K562 (cell line): ENCODE results near the gene MYO5C. TPM values are rescaled to one million over a fixed set of nuclear protein-coding genes. Genes with fewer than 3 reads are reported as not detected.

Experiments
- ATAC-seq: fragments of 200-7000 bp; cut with Tn5 transposase; 3 replicates; pipeline ENCODE4 v1.9.1; 2020; ENCODE audit warnings: moderate library complexity
- BruUV-seq: library from RNA; stranded (reverse); fragments of 400-500 nt; replicated peaks from 2 replicates; lab custom pipeline; 2021; lab: Mats Ljungman, UMichigan
- CTCF ChIA-PET: fragments of 300-600 bp; formaldehyde crosslinking; extraction: SDS; loops from one replicate; lab custom pipeline; 2021; ENCODE audit warnings: low intra/inter-chr PET ratio; lab: Yijun Ruan, JAX
- POLR2A ChIA-PET: fragments of 300-600, 350-650 bp; sonication (Branson Sonifier 250); formaldehyde crosslinking; extraction: SDS; loops from one replicate; lab custom pipeline; 2021; ENCODE audit warnings: antibody characterized with exemption, inconsistent platforms; lab: Yijun Ruan, JAX
- DNase-seq, 4 experiments: peaks; one replicate each; pipeline versions ENCODE4 v3.0.0 to v3.0.0-alpha.2; 2011 to 2018; ENCODE audit warnings: low spot score in 3 of 4, mixed read lengths in 3 of 4; ENCODE audit errors: extremely low read depth in 1 of 4
- FAIRE-seq: peaks from 2 replicates; lab custom pipeline; 2011; peaks lifted over from hg19 to GRCh38; lab: Jason Lieb, UNC
- H2AFZ ChIP-seq: 2 replicates; pipeline ENCODE4 v1.6.0; 2011; ENCODE audit warnings: low read depth, low read length, control low read depth, inconsistent platforms
- H3K27ac ChIP-seq: fragments of 200-600 bp; 3 replicates; pipeline ENCODE4 v1.8.0; 2011; ENCODE audit warnings: low read depth, mild to moderate bottlenecking, control low read depth, inconsistent platforms, low read length, moderate library complexity, mixed read lengths; ENCODE audit errors: extremely low read depth
- H3K27me3 ChIP-seq, 2 experiments: fragments of 300-600 bp in 1 of 2; 2 replicates in 1 of 2; 3 replicates in 1 of 2; pipeline versions ENCODE4 v1.6.0 to v1.8.0; 2011; ENCODE audit warnings: inconsistent platforms in 2 of 2, low read length in 2 of 2, mild to moderate bottlenecking in 1 of 2, mixed read lengths in 1 of 2, moderate library complexity in 1 of 2; ENCODE audit not compliant: control insufficient read depth in 2 of 2, insufficient read depth in 2 of 2
- H3K36me3 ChIP-seq: fragments of 300-600 bp; 3 replicates; pipeline ENCODE4 v1.8.0; 2011; ENCODE audit warnings: mild to moderate bottlenecking, low read length, inconsistent platforms; ENCODE audit not compliant: control insufficient read depth, insufficient read depth
- H3K4me1 ChIP-seq, 2 experiments: fragments of 200-600 bp in 1 of 2; replicated peaks in 1 of 2; 2 replicates in 1 of 2; 3 replicates in 1 of 2; pipeline versions ENCODE4 v1.5.1 to v1.8.0; 2011; ENCODE audit warnings: inconsistent platforms in 2 of 2, low read length in 2 of 2, mild to moderate bottlenecking in 1 of 2, mixed read lengths in 1 of 2, moderate library complexity in 1 of 2; ENCODE audit not compliant: control insufficient read depth in 2 of 2, insufficient read depth in 2 of 2
- H3K4me2 ChIP-seq: 2 replicates; pipeline ENCODE4 v1.6.1; 2011; ENCODE audit warnings: low read length, control low read depth, inconsistent platforms, mixed read lengths; ENCODE audit not compliant: insufficient read depth
- H3K4me3 ChIP-seq: fragments of 200-600 bp; sonication (generic), shearing (Covaris generic); 2 replicates; pipeline ENCODE4 v1.5.1; 2016; ENCODE audit warnings: control low read depth, inconsistent platforms
- H3K79me2 ChIP-seq: fragments of 200-600 bp; 3 replicates; pipeline ENCODE4 v1.8.0; 2011; ENCODE audit warnings: low read length, inconsistent platforms; ENCODE audit not compliant: control insufficient read depth, insufficient read depth
- H3K9ac ChIP-seq, 2 experiments: 2 replicates each; pipeline versions ENCODE4 v1.6.0 to v1.6.1; 2011; ENCODE audit warnings: low read depth in 2 of 2, low read length in 2 of 2, control low read depth in 1 of 2, inconsistent platforms in 1 of 2, mild to moderate bottlenecking in 1 of 2, mixed read lengths in 1 of 2; ENCODE audit not compliant: insufficient read depth in 1 of 2
- H3K9me1 ChIP-seq: one replicate; pipeline ENCODE4 v1.6.0; 2011; ENCODE audit warnings: inconsistent platforms, mild to moderate bottlenecking, low read length, moderate library complexity; ENCODE audit not compliant: control insufficient read depth, insufficient read depth
- H3K9me3 ChIP-seq: replicated peaks from 2 replicates; pipeline ENCODE4 v1.5.1; 2011; ENCODE audit warnings: low read depth, low read length, inconsistent platforms; ENCODE audit not compliant: control insufficient read depth, insufficient read depth
- H4K20me1 ChIP-seq: replicated peaks from 2 replicates; pipeline ENCODE4 v1.6.1; 2011; ENCODE audit warnings: low read length, inconsistent platforms, mixed read lengths; ENCODE audit not compliant: control insufficient read depth, insufficient read depth
- ARNT ChIP-seq, 2 experiments: fragments of 450-650 bp; IDR thresholded peaks; 2 replicates each; pipeline ENCODE4 v1.6.1; 2016; ENCODE audit warnings: mild to moderate bottlenecking in 1 of 2
- TAF15 ChIP-seq: fragments of 200-400 bp; formaldehyde crosslinking; IDR thresholded peaks from 2 replicates; pipeline ENCODE4 v1.6.1; 2017; ENCODE audit warnings: mild to moderate bottlenecking, low read depth, low read length, moderate library complexity
- WGBS: fragments of 100-300 bp; shearing (Covaris generic); methylation state at CpG from one replicate; pipeline ENCODE4 v1.1.6; 2016; ENCODE audit warnings: low coverage, mixed read lengths; ENCODE audit not compliant: insufficient coverage; ENCODE audit errors: missing lambda C conversion rate; 5-methylcytosine and 5-hydroxymethylcytosine counted together
- in situ Hi-C: fragments of 300-500 bp; cut with MboI; formaldehyde crosslinking; loops from 4 replicates; pipeline ENCODE4 v1.15.0; 2018; ENCODE audit warnings: inconsistent platforms, mixed read lengths
- intact Hi-C: fragments of 100-400 bp; cut with micrococcal nuclease; formaldehyde crosslinking; loops from 2 replicates; pipeline ENCODE4 v1.14.2; 2022
- polyA plus RNA-seq, 8 experiments: library from polyadenylated mRNA; depleted of rRNA in 4 of 8; stranded (reverse) in 5 of 8; unstranded in 3 of 8; fragments of >200 nt; fragmentation: Nextera tagmentation in 2 of 8; fragmentation: Illumina TruSeq in 1 of 8; extraction: Ambion mirVana in 2 of 8; extraction: Trizol in 1 of 8; gene quantifications; 2 replicates each; pipeline versions ENCODE4 v1.2.1 to v1.2.3, GENCODE V29; 2011 to 2014; ENCODE audit warnings: inconsistent platforms in 1 of 8, missing spikeins in 1 of 8
- total RNA-seq, 7 experiments: library from RNA; depleted of rRNA in 6 of 7; stranded (reverse); fragments of >200 nt in 6 of 7; fragmentation: Illumina TruSeq in 2 of 7; extraction: Trizol in 2 of 7; gene quantifications; 2 replicates each; pipeline versions ENCODE4 v1.2.1 to v1.2.3, GENCODE V29; 2011 to 2021; ENCODE audit warnings: low replicate concordance in 1 of 7
- TF ChIP-seq, protein P1 (sequence below), 2 experiments: fragments of 450-650 bp in 1 of 2; IDR thresholded peaks; 2 replicates each; pipeline ENCODE4 v1.6.1; 2011 to 2017; ENCODE audit warnings: low read depth in 2 of 2, antibody characterized with exemption in 1 of 2, borderline replicate concordance in 1 of 2, low read length in 1 of 2, mild to moderate bottlenecking in 1 of 2, mixed read lengths in 1 of 2; ENCODE audit not compliant: control insufficient read depth in 1 of 2

Gene MYO5C
- total and polyA plus RNA-seq, 9 of the 15 experiments (the other 6 are each of a cell fraction or from before 2014, with no cell fraction given) = 0.01 to 0.24 TPM; not detected in 7

DNA sequence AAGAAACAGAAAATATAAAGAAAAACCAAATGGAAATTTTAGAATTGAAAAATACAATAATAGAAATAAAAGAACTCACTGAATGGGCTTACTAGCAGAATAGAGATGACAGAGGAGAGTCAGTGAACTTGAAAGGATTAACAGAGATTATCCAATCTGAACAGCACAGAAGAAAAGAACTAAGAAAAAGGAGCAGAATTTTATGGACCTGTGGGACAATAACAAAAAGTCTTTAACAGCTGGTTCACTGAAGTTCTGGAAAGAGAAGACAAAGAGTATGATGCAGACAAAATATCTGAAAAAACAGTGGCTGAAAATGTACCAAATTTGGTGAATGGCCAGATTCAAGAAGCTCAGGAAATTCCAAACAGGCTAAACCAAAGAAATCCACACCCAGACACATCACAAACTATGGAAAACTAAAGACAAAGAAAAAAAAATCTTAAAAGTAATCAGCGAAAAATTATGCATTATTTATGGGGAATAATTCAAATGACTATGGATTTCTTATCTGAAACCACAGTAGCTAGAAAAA is 94.7 kb downstream of the MYO5C start:
- ChIA-PET CTCF (no interaction called here), POLR2A (no interaction called here)
- intact Hi-C loops = no loop called here
- H3K4me2 ChIP-seq = no peak overlapping the region
- TF ChIP-seq TAF15 (no peak), ARNT (IDR thresholded peaks at IDR 0.05) (no peak)
- TF ChIP-seq, protein P1, sequence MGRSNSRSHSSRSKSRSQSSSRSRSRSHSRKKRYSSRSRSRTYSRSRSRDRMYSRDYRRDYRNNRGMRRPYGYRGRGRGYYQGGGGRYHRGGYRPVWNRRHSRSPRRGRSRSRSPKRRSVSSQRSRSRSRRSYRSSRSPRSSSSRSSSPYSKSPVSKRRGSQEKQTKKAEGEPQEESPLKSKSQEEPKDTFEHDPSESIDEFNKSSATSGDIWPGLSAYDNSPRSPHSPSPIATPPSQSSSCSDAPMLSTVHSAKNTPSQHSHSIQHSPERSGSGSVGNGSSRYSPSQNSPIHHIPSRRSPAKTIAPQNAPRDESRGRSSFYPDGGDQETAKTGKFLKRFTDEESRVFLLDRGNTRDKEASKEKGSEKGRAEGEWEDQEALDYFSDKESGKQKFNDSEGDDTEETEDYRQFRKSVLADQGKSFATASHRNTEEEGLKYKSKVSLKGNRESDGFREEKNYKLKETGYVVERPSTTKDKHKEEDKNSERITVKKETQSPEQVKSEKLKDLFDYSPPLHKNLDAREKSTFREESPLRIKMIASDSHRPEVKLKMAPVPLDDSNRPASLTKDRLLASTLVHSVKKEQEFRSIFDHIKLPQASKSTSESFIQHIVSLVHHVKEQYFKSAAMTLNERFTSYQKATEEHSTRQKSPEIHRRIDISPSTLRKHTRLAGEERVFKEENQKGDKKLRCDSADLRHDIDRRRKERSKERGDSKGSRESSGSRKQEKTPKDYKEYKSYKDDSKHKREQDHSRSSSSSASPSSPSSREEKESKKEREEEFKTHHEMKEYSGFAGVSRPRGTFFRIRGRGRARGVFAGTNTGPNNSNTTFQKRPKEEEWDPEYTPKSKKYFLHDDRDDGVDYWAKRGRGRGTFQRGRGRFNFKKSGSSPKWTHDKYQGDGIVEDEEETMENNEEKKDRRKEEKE (IDR thresholded peaks at IDR 0.05; ENCODE audit: borderline replicate concordance in 1 of 2, control insufficient read depth in 1 of 2, low read depth in 2 of 2, low read length in 1 of 2) = no peak
- in situ Hi-C loops = no loop called here
- no TSS peak for BruUV-seq
- FAIRE-seq (no peak), DNase-seq (no peak), ATAC-seq (no peak)
- no peaks in the 10 kb centered on the region for H4K20me1 ChIP-seq
- H2AFZ ChIP-seq = no peak overlapping the region
- peaks cover 8 to 31% of the 10 kb centered on the region in 2 experiments; a peak in 4 of 5 replicates for H3K27me3 ChIP-seq
- H3K9me1 ChIP-seq = no peaks in the 10 kb centered on the region
- no peak overlapping the region for H3K27ac ChIP-seq
- no peaks in the 10 kb centered on the region for H3K4me1 ChIP-seq
- H3K9ac ChIP-seq = no peak overlapping the region
- H3K9me3 ChIP-seq = no peaks in the 10 kb centered on the region
- H3K36me3 ChIP-seq = no peaks in the 10 kb centered on the region
- H3K79me2 ChIP-seq = no peaks in the 10 kb centered on the region
- WGBS = 0% methylated on average over 1 of the region's 1 CpG
- no peak overlapping the region for H3K4me3 ChIP-seq
